Thyroid gland (tissue), 4 donors: ENCODE results near the gene NUDCD3.

Experiments
- POLR2A ChIP-seq, 2 donors: fragments of 450-650 bp; IDR thresholded peaks; one replicate each; pipeline ENCODE4 v1.6.1; 2017; ENCODE audit warnings: antibody characterized with exemption in 2 of 2, mild to moderate bottlenecking in 2 of 2, moderate library complexity in 1 of 2
- TF ChIP-seq, protein P1 (sequence below), 6 experiments: fragments of 200-600 bp in 3 of 6; fragments of 450-650 bp in 3 of 6; sonication (generic) in 3 of 6; IDR thresholded peaks; one replicate each; pipeline ENCODE4 v1.5.1; 2016 to 2019; ENCODE audit warnings: antibody characterized with exemption in 6 of 6, mild to moderate bottlenecking in 2 of 6, inconsistent platforms in 1 of 6, moderate library complexity in 1 of 6

DNA sequence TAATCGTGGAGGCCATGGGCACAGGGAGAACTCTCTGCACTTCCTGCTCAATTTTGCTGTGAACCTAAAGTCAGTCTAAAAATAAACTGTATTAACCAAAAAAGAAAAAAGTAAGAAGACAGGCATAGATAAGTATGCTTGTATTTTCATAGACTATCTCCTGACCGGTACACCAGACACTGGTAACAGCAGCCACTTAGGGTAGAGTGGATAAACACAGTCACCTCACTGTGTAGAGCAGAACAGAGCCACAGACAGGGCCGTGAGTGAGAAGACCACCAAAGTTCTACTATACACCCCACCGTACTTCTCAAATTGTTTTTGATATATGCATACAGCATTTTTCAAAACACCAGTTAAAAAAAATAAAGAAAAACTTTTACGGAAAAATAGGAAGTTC lies 25.0 kb downstream of the NUDCD3 start:
- no peak for TF ChIP-seq POLR2A (IDR thresholded peaks at IDR 0.05)
- TF ChIP-seq, protein P1, sequence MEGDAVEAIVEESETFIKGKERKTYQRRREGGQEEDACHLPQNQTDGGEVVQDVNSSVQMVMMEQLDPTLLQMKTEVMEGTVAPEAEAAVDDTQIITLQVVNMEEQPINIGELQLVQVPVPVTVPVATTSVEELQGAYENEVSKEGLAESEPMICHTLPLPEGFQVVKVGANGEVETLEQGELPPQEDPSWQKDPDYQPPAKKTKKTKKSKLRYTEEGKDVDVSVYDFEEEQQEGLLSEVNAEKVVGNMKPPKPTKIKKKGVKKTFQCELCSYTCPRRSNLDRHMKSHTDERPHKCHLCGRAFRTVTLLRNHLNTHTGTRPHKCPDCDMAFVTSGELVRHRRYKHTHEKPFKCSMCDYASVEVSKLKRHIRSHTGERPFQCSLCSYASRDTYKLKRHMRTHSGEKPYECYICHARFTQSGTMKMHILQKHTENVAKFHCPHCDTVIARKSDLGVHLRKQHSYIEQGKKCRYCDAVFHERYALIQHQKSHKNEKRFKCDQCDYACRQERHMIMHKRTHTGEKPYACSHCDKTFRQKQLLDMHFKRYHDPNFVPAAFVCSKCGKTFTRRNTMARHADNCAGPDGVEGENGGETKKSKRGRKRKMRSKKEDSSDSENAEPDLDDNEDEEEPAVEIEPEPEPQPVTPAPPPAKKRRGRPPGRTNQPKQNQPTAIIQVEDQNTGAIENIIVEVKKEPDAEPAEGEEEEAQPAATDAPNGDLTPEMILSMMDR (IDR thresholded peaks at IDR 0.05), result no peak
